ENCODE measurements around the gene CNTN4. TPM values are rescaled to one million over a fixed set of nuclear protein-coding genes. Genes with fewer than 3 reads are reported as not detected.
"Not testable (repeated sequence)": the region's sequence is repeated elsewhere in the genome, so short reads cannot be mapped to it uniquely, and the experiment has no call there.

CNTN4 gene
- total RNA-seq (2021; fragmentation: NEBNext Ultra II Directional; extraction: Animal tissue kit (Norgen Biotek cat#: 25700)): not detected
- long read RNA-seq: 0 reads

DNA sequence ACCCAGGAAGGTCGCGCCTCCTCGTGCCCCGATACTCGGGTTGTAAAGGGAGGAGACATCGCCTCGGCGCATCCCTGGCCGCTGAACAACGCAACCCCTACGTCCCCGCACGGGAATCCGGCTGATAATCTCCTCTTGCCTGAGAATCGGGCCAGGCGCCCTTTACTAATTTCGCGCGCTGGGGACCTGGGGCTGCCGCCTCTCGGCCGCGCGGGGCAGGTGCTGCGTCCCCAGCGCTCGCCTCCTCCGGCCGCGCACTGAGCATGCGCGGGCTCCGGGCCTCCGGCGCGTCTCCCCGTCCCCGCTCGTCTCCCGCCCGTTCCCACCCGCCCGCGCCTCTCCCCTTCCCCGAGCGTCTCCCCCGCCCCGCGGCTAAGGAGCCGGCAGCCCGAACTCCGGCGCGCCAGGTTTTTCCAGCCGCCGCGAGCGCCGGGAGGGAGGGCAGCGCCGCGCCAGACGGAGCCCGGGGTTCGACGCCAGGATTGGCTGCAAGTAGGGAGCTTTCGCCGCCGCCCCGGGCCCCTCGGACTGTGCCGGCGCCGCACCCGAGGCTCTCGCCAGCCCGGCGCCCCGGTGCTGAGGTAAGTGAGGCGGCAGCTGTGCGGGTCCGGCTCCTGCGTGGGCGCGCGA is at the start of gene CNTN4:
TSS of gene CNTN4 (plus strand) at position 469 of the 630 bp plus-strand sequence.
- Mint-ChIP-seq H3K4me1 (ENCODE audit: low read depth) (no peaks in the 10 kb centered on the region), H3K4me3 (no peak within 1 kb of the TSS), H3K9me3 (peaks cover 29% of the 10 kb centered on the region), H3K27me3 (ENCODE audit: insufficient read depth) (peaks cover 3% of the 10 kb centered on the region; the same call in 1 of the 2 replicates), H3K27ac (no peak within 1 kb of the TSS), H3K36me3 (ENCODE audit: low read depth) (peaks cover 10% of the 10 kb centered on the region; the same call in 1 of the 2 replicates)
- no peak for DNase-seq
- TF ChIP-seq, protein P1, sequence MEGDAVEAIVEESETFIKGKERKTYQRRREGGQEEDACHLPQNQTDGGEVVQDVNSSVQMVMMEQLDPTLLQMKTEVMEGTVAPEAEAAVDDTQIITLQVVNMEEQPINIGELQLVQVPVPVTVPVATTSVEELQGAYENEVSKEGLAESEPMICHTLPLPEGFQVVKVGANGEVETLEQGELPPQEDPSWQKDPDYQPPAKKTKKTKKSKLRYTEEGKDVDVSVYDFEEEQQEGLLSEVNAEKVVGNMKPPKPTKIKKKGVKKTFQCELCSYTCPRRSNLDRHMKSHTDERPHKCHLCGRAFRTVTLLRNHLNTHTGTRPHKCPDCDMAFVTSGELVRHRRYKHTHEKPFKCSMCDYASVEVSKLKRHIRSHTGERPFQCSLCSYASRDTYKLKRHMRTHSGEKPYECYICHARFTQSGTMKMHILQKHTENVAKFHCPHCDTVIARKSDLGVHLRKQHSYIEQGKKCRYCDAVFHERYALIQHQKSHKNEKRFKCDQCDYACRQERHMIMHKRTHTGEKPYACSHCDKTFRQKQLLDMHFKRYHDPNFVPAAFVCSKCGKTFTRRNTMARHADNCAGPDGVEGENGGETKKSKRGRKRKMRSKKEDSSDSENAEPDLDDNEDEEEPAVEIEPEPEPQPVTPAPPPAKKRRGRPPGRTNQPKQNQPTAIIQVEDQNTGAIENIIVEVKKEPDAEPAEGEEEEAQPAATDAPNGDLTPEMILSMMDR (IDR thresholded peaks at IDR 0.05): no peak

DNA sequence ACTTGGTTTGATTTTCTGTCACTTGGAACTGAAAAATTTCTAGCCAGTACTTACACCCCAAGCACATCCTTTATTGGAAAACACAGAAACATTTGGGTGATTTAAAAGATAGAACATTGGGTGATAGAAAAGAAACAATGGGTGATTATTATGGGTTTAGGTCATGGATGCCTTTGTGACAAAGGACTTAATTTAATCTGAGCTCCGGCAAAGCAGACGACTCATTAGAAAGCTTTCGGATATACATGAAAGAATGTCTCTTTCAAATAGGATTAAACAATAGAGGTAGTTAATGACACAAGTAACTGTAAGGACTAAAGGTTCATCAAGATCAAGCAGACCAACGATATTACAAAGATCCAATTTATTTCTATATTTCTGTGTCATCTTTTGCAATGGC is 37.3 kb upstream of the CNTN4 start:
- H3K9me3 Mint-ChIP-seq: peaks cover 61% of the 10 kb centered on the region
- TF ChIP-seq, protein P1 (IDR thresholded peaks at IDR 0.05): no peak
- H3K4me1 Mint-ChIP-seq (ENCODE audit: low read depth): no peaks in the 10 kb centered on the region
- DNase-seq: no peak
- peaks cover 4% of the 10 kb centered on the region; the same call in 1 of the 2 replicates for H3K36me3 Mint-ChIP-seq (ENCODE audit: low read depth)
- no peak overlapping the region for H3K27ac Mint-ChIP-seq
- H3K4me3 Mint-ChIP-seq: no peak overlapping the region
- no peaks in the 10 kb centered on the region; the same call in 1 of the 2 replicates for H3K27me3 Mint-ChIP-seq (ENCODE audit: insufficient read depth)

DNA sequence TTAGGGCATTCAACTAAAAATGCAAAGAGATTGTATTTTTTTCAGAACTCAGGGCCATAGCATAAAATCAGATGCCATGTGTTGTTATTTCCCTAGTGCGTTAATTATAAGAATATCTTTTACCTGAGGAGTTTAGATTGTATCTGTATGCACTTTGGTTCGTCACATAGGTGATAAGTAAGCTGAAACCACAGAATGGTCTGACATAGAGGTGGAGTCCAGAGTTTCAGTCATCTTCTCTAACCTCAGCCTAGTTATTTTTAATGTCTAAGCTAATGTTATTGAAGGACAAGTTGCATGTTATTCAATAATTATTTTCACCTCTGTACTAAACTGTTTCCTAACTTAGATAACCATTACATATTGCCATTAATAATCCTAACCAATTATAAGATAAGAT is 27.1 kb upstream of the CNTN4 start:
- H3K36me3 Mint-ChIP-seq (ENCODE audit: low read depth): no peaks in the 10 kb centered on the region
- no peak overlapping the region for H3K4me3 Mint-ChIP-seq
- H3K27me3 Mint-ChIP-seq (ENCODE audit: insufficient read depth): no peaks in the 10 kb centered on the region; the same call in none of the 2 replicates
- TF ChIP-seq, protein P1 (IDR thresholded peaks at IDR 0.05): no peak
- no peak overlapping the region for H3K27ac Mint-ChIP-seq
- H3K9me3 Mint-ChIP-seq: peaks cover 41% of the 10 kb centered on the region
- H3K4me1 Mint-ChIP-seq (ENCODE audit: low read depth): no peaks in the 10 kb centered on the region
- DNase-seq: no peak

DNA sequence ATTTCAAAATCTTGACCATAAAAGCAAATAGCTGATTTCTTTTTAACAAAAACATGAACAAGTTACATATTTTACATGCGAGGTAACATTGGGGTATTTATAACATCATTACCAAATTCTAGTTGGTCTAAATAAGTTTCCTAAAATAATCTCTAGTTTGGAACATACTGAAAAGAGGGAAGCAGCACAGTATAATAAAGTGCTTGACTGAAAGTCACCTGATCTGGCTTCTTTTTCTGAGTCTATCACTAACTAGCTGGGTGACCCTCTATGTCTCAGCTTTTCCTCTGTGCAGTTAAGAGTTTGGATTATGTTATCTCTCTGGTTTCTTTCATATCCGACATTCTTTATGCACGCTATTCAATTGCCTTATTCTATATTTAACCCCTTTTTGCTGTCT is 19.8 kb upstream of the CNTN4 start:
- H3K4me1 Mint-ChIP-seq (ENCODE audit: low read depth): no peaks in the 10 kb centered on the region
- H3K9me3 Mint-ChIP-seq: peaks cover 58% of the 10 kb centered on the region
- no peak for DNase-seq
- TF ChIP-seq, protein P1 (IDR thresholded peaks at IDR 0.05): no peak
- H3K36me3 Mint-ChIP-seq (ENCODE audit: low read depth): peaks cover 5% of the 10 kb centered on the region; the same call in 1 of the 2 replicates
- H3K27me3 Mint-ChIP-seq (ENCODE audit: insufficient read depth): no peaks in the 10 kb centered on the region; the same call in none of the 2 replicates
- no peak overlapping the region for H3K4me3 Mint-ChIP-seq
- H3K27ac Mint-ChIP-seq: no peak overlapping the region

DNA sequence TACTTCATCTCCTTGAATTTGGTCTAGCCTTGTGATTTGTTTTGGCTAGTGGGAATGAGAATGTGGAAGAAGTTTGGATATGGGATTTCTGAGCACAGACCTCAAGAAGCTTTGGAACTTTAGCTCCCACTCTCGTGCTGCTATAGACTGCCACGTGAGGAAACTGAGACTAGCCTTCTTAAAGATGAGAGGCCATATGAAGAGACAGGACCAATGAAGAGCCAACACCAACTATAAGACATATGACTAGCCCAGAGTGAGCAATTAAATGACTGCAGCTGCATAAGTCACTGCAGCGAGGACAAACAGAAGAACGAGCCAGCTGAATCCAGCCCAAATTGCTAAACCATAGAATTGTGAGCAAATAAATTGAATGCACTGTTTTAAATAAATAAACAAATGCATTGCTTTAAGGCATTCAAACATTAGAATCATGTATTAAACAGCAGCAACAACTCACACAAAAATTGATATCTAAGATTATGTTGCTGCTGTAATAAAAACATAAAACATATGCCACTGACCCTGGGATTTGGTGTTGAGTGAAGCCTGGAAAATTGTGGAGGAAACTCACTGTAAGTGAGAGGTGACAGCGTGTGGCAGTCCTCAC is 15.7 kb upstream of the CNTN4 start:
- Mint-ChIP-seq H3K27me3 (ENCODE audit: insufficient read depth) (no peaks in the 10 kb centered on the region; the same call in 1 of the 2 replicates), H3K4me1 (ENCODE audit: low read depth) (no peaks in the 10 kb centered on the region), H3K27ac (no peak overlapping the region), H3K4me3 (no peak overlapping the region), H3K36me3 (ENCODE audit: low read depth) (peaks cover 5% of the 10 kb centered on the region; the same call in 1 of the 2 replicates), H3K9me3 (peaks cover 60% of the 10 kb centered on the region)
- TF ChIP-seq, protein P1 (IDR thresholded peaks at IDR 0.05): no peak
- DNase-seq: no peak

DNA sequence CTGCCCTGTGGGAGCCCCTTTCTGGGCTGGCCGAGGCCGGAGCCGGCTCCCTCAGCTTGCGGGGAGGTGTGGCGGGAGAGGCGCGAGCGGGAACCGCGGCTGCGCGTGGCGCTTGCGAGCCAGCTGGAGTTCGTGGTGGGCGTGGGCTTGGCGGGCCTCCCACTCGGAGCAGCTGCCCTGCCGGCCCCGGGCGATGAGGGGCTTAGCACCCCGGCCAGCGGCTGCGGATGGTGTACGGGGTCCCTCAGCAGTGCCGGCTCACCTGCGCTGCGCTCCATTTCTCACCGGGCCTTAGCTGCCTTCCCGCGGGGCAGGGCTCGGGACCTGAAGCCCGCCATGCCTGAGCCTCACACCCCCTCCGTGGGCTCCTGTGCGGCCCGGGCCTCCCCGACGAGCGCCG is 15.1 kb upstream of the CNTN4 start:
- H3K4me3 Mint-ChIP-seq; H3K27ac Mint-ChIP-seq; H3K4me1 Mint-ChIP-seq (ENCODE audit: low read depth); H3K27me3 Mint-ChIP-seq (ENCODE audit: insufficient read depth); H3K36me3 Mint-ChIP-seq (ENCODE audit: low read depth); DNase-seq: not testable (repeated sequence)
- H3K9me3 Mint-ChIP-seq: peaks cover 56% of the 10 kb centered on the region
